Measurements from ENCODE around the gene IZUMO1.
"Not testable (repeated sequence)": the region's sequence is repeated elsewhere in the genome, so short reads cannot be mapped to it uniquely, and the experiment has no call there.

Gene IZUMO1

DNA sequence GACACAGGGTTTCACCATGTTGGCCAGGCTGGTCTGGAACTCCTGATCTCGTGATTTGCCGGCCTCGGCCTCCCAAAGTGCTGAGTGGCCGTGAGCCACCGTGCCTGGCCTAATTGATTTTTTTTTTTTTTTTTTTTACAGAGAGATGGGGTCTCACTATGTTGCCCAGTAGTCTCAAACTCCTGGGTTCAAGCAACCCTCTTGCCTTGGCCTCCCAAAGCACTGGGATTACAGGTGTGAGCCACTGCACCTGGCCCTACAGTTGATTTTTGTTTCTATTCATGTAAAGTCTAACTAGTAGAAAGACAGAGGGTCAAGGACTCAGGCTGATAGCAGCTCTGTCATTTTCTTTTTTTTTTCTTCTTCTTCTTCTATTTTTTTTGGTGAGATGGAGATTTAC, 30.4 kb upstream of the IZUMO1 start:
- Histone ChIP-seq H3K27me3 (ENCODE audit: control insufficient read depth, insufficient read depth, low read length) (no peaks in the 10 kb centered on the region), H3K9ac (ENCODE audit: low read depth, low read length) (no peak overlapping the region), H3K36me3 (ENCODE audit: insufficient read depth, low read length) (no peaks in the 10 kb centered on the region), H3K4me1 (ENCODE audit: control insufficient read depth, insufficient read depth, low read length) (peaks cover 9% of the 10 kb centered on the region), H3K4me3 (ENCODE audit: low read length) (no peak overlapping the region), H3K4me2 (ENCODE audit: low read length) (no peak overlapping the region), H3K9me3 (replicated peaks; ENCODE audit: low read length) (no peaks in the 10 kb centered on the region)

DNA sequence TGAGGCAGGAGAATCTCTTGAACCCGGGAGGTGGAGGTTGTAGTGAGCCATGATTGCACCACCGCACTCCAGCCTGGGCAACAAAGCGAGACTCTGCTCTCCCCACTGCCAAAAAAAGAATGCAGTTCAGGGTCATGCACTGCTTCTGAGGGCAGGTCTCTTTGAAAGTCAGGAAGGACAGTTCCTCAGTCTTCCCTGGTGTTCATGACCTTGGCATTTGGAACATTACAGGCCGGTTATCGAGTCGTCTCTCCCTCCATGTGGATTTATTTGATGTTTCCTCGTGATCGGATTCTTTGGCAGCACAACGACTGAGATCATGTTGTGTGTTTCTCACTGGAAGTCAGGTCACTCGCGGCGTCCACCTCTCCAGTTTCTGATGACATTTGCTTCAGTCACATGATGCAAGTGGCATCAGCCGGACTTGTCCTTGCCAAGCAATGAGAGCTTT, 25.8 kb upstream of the IZUMO1 start:
- H3K4me3 ChIP-seq (ENCODE audit: low read length) = no peak overlapping the region
- no peak overlapping the region for H3K9ac ChIP-seq (ENCODE audit: low read depth, low read length)
- no peaks in the 10 kb centered on the region for H3K9me3 ChIP-seq (replicated peaks; ENCODE audit: low read length)
- no peak overlapping the region for H3K4me2 ChIP-seq (ENCODE audit: low read length)
- no peaks in the 10 kb centered on the region for H3K36me3 ChIP-seq (ENCODE audit: insufficient read depth, low read length)
- peaks cover 20% of the 10 kb centered on the region for H3K27me3 ChIP-seq (ENCODE audit: control insufficient read depth, insufficient read depth, low read length)
- H3K4me1 ChIP-seq (ENCODE audit: control insufficient read depth, insufficient read depth, low read length) = peaks cover 6% of the 10 kb centered on the region

- H3K27me3 ChIP-seq (ENCODE audit: control insufficient read depth, insufficient read depth, low read length) = peaks cover 24% of the 10 kb centered on the region
- H3K9ac ChIP-seq (ENCODE audit: low read depth, low read length) = no peak overlapping the region
- H3K4me2 ChIP-seq (ENCODE audit: low read length) = no peak overlapping the region
- H3K9me3 ChIP-seq (replicated peaks; ENCODE audit: low read length) = no peaks in the 10 kb centered on the region
- H3K4me1 ChIP-seq (ENCODE audit: control insufficient read depth, insufficient read depth, low read length) = peaks cover 6% of the 10 kb centered on the region
- H3K36me3 ChIP-seq (ENCODE audit: insufficient read depth, low read length) = no peaks in the 10 kb centered on the region
- no peak overlapping the region for H3K4me3 ChIP-seq (ENCODE audit: low read length)
Measured at GRCh38 chr19:48770734-48771472, 24.2 kb upstream of the IZUMO1 start.

GRCh38 chr19:48770266-48770665, 23.6 kb upstream of the IZUMO1 start:
- H3K9me3 ChIP-seq (replicated peaks; ENCODE audit: low read length) = no peaks in the 10 kb centered on the region
- peaks cover 6% of the 10 kb centered on the region for H3K4me1 ChIP-seq (ENCODE audit: control insufficient read depth, insufficient read depth, low read length)
- no peak overlapping the region for H3K9ac ChIP-seq (ENCODE audit: low read depth, low read length)
- peaks cover 24% of the 10 kb centered on the region for H3K27me3 ChIP-seq (ENCODE audit: control insufficient read depth, insufficient read depth, low read length)
- no peak overlapping the region for H3K4me3 ChIP-seq (ENCODE audit: low read length)
- H3K36me3 ChIP-seq (ENCODE audit: insufficient read depth, low read length) = no peaks in the 10 kb centered on the region
- no peak overlapping the region for H3K4me2 ChIP-seq (ENCODE audit: low read length)

- no peak overlapping the region for H3K9ac ChIP-seq (ENCODE audit: low read depth, low read length)
- H3K4me1 ChIP-seq (ENCODE audit: control insufficient read depth, insufficient read depth, low read length) = peaks cover 6% of the 10 kb centered on the region
- H3K9me3 ChIP-seq (replicated peaks; ENCODE audit: low read length) = no peaks in the 10 kb centered on the region
- no peak overlapping the region for H3K4me2 ChIP-seq (ENCODE audit: low read length)
- no peak overlapping the region for H3K4me3 ChIP-seq (ENCODE audit: low read length)
- H3K36me3 ChIP-seq (ENCODE audit: insufficient read depth, low read length) = no peaks in the 10 kb centered on the region
- peaks cover 28% of the 10 kb centered on the region for H3K27me3 ChIP-seq (ENCODE audit: control insufficient read depth, insufficient read depth, low read length)
Measured at GRCh38 chr19:48768994-48769713, 22.4 kb upstream of the IZUMO1 start.

GRCh38 chr19:48768171-48768753, 21.6 kb upstream of the IZUMO1 start:
- H3K9ac ChIP-seq (ENCODE audit: low read depth, low read length); H3K36me3 ChIP-seq (ENCODE audit: insufficient read depth, low read length); H3K9me3 ChIP-seq (replicated peaks; ENCODE audit: low read length); H3K4me1 ChIP-seq (ENCODE audit: control insufficient read depth, insufficient read depth, low read length); H3K4me3 ChIP-seq (ENCODE audit: low read length); H3K4me2 ChIP-seq (ENCODE audit: low read length): not testable (repeated sequence)
- H3K27me3 ChIP-seq (ENCODE audit: control insufficient read depth, insufficient read depth, low read length) = peaks cover 34% of the 10 kb centered on the region

DNA sequence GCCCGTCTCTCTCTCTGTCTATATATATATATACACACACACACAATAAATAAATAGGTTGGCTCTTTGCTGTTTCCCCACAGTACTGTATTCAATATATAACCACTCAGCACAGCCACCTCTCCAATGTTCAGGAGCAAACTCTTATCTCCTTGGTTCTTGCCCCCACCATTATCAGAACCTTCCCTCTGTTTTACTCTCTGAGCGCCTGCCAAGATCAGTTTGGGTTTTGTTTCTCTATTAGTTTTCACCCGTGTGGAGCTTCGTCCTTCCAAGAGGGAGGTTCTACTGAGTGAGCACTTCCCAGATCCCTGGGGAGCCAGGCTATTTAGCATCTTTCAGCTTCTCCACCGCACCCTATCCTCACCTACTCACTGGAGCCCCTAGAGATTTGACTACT, 19.1 kb upstream of the IZUMO1 start:
- H3K4me1 ChIP-seq (ENCODE audit: control insufficient read depth, insufficient read depth, low read length); H3K9ac ChIP-seq (ENCODE audit: low read depth, low read length); H3K4me3 ChIP-seq (ENCODE audit: low read length); H3K36me3 ChIP-seq (ENCODE audit: insufficient read depth, low read length); H3K9me3 ChIP-seq (replicated peaks; ENCODE audit: low read length); H3K4me2 ChIP-seq (ENCODE audit: low read length): not testable (repeated sequence)
- peaks cover 50% of the 10 kb centered on the region for H3K27me3 ChIP-seq (ENCODE audit: control insufficient read depth, insufficient read depth, low read length)

DNA sequence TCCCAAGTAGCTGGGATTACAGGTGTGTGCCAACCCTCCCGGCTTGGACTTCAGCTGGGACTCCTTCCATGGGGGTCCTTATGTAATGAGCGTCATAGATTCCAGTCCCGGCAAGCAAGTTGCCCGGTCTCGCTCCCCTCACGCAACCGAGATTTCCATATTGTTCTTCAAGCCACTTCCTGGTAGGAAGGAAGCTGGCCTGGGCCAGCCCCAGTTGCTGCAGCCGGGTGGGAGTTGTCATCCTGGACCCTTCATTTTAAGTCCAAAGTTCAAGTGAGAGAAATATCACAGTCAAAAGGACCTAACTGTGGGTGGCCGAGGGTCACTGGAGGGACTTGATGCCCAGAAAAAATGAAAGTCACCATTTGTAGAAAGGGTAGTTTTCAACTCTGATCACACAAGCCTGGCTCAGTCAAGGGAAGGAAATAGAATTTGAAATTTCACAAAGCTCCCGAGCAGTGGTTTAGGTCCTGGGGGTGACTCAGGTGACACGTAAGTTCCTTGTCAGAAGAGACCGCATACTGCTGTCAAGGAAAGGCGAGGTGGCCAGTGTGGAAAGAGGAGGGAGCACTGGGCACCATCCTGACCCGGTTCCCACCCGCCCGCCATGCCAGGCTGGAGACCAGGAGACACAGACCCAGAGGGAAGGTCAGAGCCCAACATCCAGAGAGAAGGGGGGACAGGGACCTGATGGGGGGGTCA, 13.9 kb upstream of the IZUMO1 start:
- Histone ChIP-seq H3K4me1 (ENCODE audit: control insufficient read depth, insufficient read depth, low read length) (no peaks in the 10 kb centered on the region), H3K27me3 (ENCODE audit: control insufficient read depth, insufficient read depth, low read length) (peaks cover 35% of the 10 kb centered on the region), H3K9me3 (replicated peaks; ENCODE audit: low read length) (no peaks in the 10 kb centered on the region), H3K4me3 (ENCODE audit: low read length) (no peak overlapping the region), H3K9ac (ENCODE audit: low read depth, low read length) (no peak overlapping the region), H3K4me2 (ENCODE audit: low read length) (no peak overlapping the region), H3K36me3 (ENCODE audit: insufficient read depth, low read length) (no peaks in the 10 kb centered on the region)

DNA sequence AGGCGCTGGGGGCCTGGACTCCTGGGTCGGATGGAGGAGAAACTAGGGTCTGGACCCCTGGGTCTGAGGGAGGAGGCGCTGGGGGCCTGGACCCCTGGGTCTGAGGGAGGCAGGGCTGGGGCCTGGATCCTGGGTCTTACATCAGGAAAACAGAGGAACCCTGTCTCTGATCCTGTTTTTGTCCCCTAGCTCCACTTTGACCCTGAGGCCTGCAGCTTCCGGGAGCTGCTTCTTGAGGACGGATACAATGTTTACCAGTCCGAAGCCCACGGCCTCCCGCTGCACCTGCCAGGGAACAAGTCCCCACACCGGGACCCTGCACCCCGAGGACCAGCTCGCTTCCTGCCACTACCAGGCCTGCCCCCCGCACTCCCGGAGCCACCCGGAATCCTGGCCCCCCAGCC, 11.0 kb upstream of the IZUMO1 start:
- H3K4me1 ChIP-seq (ENCODE audit: control insufficient read depth, insufficient read depth, low read length) = peaks cover 2% of the 10 kb centered on the region
- H3K9me3 ChIP-seq (replicated peaks; ENCODE audit: low read length) = no peaks in the 10 kb centered on the region
- no peak overlapping the region for H3K4me2 ChIP-seq (ENCODE audit: low read length)
- no peaks in the 10 kb centered on the region for H3K36me3 ChIP-seq (ENCODE audit: insufficient read depth, low read length)
- H3K27me3 ChIP-seq (ENCODE audit: control insufficient read depth, insufficient read depth, low read length) = peaks cover 32% of the 10 kb centered on the region
- no peak overlapping the region for H3K9ac ChIP-seq (ENCODE audit: low read depth, low read length)
- H3K4me3 ChIP-seq (ENCODE audit: low read length) = no peak overlapping the region

DNA sequence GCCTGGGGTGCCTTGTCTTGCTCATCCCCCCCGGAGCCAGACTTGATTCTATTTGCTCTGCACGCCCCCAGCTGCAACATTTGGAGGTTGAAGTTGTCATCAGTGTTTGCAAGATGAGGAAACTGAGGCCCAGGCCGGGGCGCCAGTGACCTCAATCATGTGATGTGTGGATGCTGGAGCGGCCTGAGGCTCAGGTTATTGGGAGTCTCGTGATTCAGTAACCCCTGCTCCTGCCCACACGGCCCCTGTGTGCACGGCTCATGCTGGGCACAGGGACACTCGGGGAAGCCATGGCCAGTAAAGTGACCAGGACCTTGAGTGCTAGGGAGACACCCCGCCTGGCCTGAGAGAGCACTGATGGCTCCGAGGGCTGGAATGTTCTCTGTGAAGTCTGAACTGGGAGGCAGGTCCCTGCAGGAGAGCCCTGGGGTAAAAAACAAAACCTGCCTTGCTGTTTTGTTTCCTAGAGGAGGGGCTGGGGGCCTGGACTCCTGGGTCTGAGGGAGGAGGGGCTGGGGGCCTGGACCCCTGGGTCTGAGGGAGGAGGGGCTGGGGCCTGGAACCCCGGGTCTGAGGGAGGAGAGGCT, 10.5 kb upstream of the IZUMO1 start:
- Histone ChIP-seq H3K9ac (ENCODE audit: low read depth, low read length) (no peak overlapping the region), H3K4me3 (ENCODE audit: low read length) (no peak overlapping the region), H3K36me3 (ENCODE audit: insufficient read depth, low read length) (no peaks in the 10 kb centered on the region), H3K4me2 (ENCODE audit: low read length) (no peak overlapping the region), H3K9me3 (replicated peaks; ENCODE audit: low read length) (no peaks in the 10 kb centered on the region), H3K4me1 (ENCODE audit: control insufficient read depth, insufficient read depth, low read length) (peaks cover 7% of the 10 kb centered on the region), H3K27me3 (ENCODE audit: control insufficient read depth, insufficient read depth, low read length) (peaks cover 32% of the 10 kb centered on the region)

DNA sequence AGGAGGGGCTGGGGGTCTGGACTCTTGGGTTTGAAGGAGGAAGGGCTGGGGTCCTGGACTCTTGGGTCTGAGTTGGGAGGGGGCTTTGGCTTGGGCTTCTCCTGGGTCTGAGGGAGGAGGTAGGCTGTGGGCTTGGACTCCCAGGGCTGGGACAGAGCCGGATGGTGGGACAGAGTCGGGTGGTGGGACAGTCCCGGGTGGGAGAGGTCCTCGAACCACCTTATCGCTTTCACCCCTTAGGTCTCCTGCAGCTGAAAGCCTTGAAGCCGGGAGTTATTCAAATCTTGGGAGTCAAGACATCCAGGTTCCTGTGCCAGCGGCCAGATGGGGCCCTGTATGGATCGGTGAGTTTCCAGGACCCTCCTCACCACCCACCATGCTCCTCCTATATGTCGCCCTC, 10.0 kb upstream of the IZUMO1 start:
- Histone ChIP-seq H3K9ac (ENCODE audit: low read depth, low read length) (no peak overlapping the region), H3K4me3 (ENCODE audit: low read length) (no peak overlapping the region), H3K4me2 (ENCODE audit: low read length) (no peak overlapping the region), H3K4me1 (ENCODE audit: control insufficient read depth, insufficient read depth, low read length) (peaks cover 7% of the 10 kb centered on the region), H3K9me3 (replicated peaks; ENCODE audit: low read length) (no peaks in the 10 kb centered on the region), H3K36me3 (ENCODE audit: insufficient read depth, low read length) (no peaks in the 10 kb centered on the region), H3K27me3 (ENCODE audit: control insufficient read depth, insufficient read depth, low read length) (peaks cover 32% of the 10 kb centered on the region)

Data from skeletal muscle satellite cell (primary cell).